ENCODE results near the gene CELF4. TPM values are rescaled to one million over a fixed set of nuclear protein-coding genes. Genes with fewer than 3 reads are reported as not detected.

CELF4 gene
- total and polyA plus RNA-seq, 2 of the 4 experiments (the other 2 are of a cell fraction): not detected

- TF ChIP-seq CEBPB (IDR thresholded peaks at IDR 0.05; ENCODE audit: low read depth, low read length) (no peak), RAD21 (IDR thresholded peaks at IDR 0.05; ENCODE audit: low read length) (no peak), CTCF (conservative IDR thresholded peaks at IDR 0.05; ENCODE audit: low read depth, low read length) (no peak), SMC3 (IDR thresholded peaks at IDR 0.05; ENCODE audit: low read depth, low read length) (no peak), NFE2L2 (IDR thresholded peaks at IDR 0.05; ENCODE audit: low read depth, low read length) (no peak), FOS (IDR thresholded peaks at IDR 0.05; ENCODE audit: low read depth, low read length) (no peak), RCOR1 (IDR thresholded peaks at IDR 0.05; ENCODE audit: insufficient replicate concordance, low read length) (no peak), MAZ (IDR thresholded peaks at IDR 0.05; ENCODE audit: borderline replicate concordance, low read depth, low read length) (no peak)
- Histone ChIP-seq H3K4me1 (ENCODE audit: control insufficient read depth, insufficient read depth, low read length) (no peaks in the 10 kb centered on the region), H4K8ac (ENCODE audit: low read depth in 2 of 2, low read length in 2 of 2) (no peak overlapping the region), H3K79me1 (ENCODE audit: low read depth in 1 of 2, low read length in 2 of 2) (no peaks in the 10 kb centered on the region), H4K20me1 (ENCODE audit: insufficient read depth, low read length) (no peaks in the 10 kb centered on the region), H3K36me3 (ENCODE audit: control insufficient read depth, insufficient read depth, low read length) (no peaks in the 10 kb centered on the region), H3K18ac (ENCODE audit: low read depth, low read length) (no peak overlapping the region), H3K14ac (replicated peaks; ENCODE audit: low read depth, low read length) (no peak overlapping the region), H2BK20ac (ENCODE audit: low read depth, low read length) (no peak overlapping the region), H2AK9ac (replicated peaks; ENCODE audit: low read depth, low read length, poor library complexity) (no peak overlapping the region), H2BK15ac (ENCODE audit: low read depth, low read length) (no peak overlapping the region), H3K23ac (ENCODE audit: low read depth, low read length) (no peak overlapping the region), H2AK5ac (ENCODE audit: low read depth, low read length) (no peak overlapping the region), H3K56ac (ENCODE audit: extremely low read depth, insufficient read depth, low read length) (no peak overlapping the region), H2AFZ (replicated peaks; ENCODE audit: low read length, poor library complexity) (no peak overlapping the region), H2BK120ac (ENCODE audit: low read depth, low read length) (no peak overlapping the region), H2BK5ac (ENCODE audit: low read depth, low read length, poor library complexity, severe bottlenecking) (no peak overlapping the region), H3K9me3 (ENCODE audit: control insufficient read depth, insufficient read depth, low read length) (no peaks in the 10 kb centered on the region), H4K5ac (ENCODE audit: low read depth, low read length) (no peak overlapping the region), H3K27ac (ENCODE audit: insufficient read depth, low read length) (no peak overlapping the region), H3K9me1 (ENCODE audit: insufficient read depth, low read length) (no peaks in the 10 kb centered on the region), H4K91ac (ENCODE audit: insufficient read depth, low read depth, low read length) (no peak overlapping the region), H3K4me2 (ENCODE audit: low read depth, low read length) (no peak overlapping the region), H3K9ac (ENCODE audit: low read depth, low read length) (no peak overlapping the region), H3K27me3 (ENCODE audit: control insufficient read depth, insufficient read depth, low read length) (no peaks in the 10 kb centered on the region), H3K4me3 (ENCODE audit: insufficient read depth, low read depth, low read length) (no peak overlapping the region), H3K4ac (ENCODE audit: low read depth, low read length) (no peak overlapping the region)
- CTCF ChIA-PET: no interaction called here
- POLR2A ChIA-PET (ENCODE audit: unreplicated experiment): no interaction called here
- intact Hi-C loops (cut with micrococcal nuclease): no loop called here
- no peak for DNase-seq
- in situ Hi-C loops (cut with MboI; ENCODE audit: low sequenced_read_pairs): no loop called here
- WGBS, 2 experiments (ENCODE audit: extremely low coverage in 2 of 2, insufficient read length in 1 of 2): 70% methylated on average over 2 of the region's 8 CpGs; no CpG with 5 or more reads in 1 of the 2 experiments
- ATAC-seq (ENCODE audit: low read depth): no peak
- no TSS peak for BruUV-seq (replicated peaks)
- dilution Hi-C loops (cut with HindIII; ENCODE audit: low sequenced_read_pairs, unreplicated experiment): no loop called here
These were observed 21.1 kb upstream of the CELF4 start for GRCh38 chr18:37586656-37587225.
